Trophoblast cell (in vitro differentiated cells and primary cell): Measurements from ENCODE around the gene GPR142.

Experiments used
- DNase-seq, 2 donors: peaks; one replicate each; pipeline ENCODE4 v3.0.0-alpha.2; 2016
- H2AFZ ChIP-seq: 2 replicates; pipeline ENCODE4 v1.6.1; 2013; ENCODE audit warnings: low read length, moderate library complexity, mild to moderate bottlenecking; ENCODE audit not compliant: insufficient read depth, poor library complexity
- H2AK5ac ChIP-seq: 2 replicates; pipeline ENCODE4 v1.6.1; 2013; ENCODE audit warnings: mild to moderate bottlenecking, low read length
- H2BK120ac ChIP-seq: 2 replicates; pipeline ENCODE4 v1.6.1; 2013; ENCODE audit warnings: low read length, mild to moderate bottlenecking, moderate library complexity; ENCODE audit not compliant: insufficient read depth, poor library complexity
- H2BK12ac ChIP-seq: 2 replicates; pipeline ENCODE4 v1.6.1; 2013; ENCODE audit warnings: mild to moderate bottlenecking, low read length, moderate library complexity
- H2BK5ac ChIP-seq: 2 replicates; pipeline ENCODE4 v1.6.1; 2013; ENCODE audit warnings: low read length, low read depth, moderate library complexity, mild to moderate bottlenecking; ENCODE audit not compliant: poor library complexity
- H3K14ac ChIP-seq: 2 replicates; pipeline ENCODE4 v1.6.1; 2013; ENCODE audit warnings: mild to moderate bottlenecking, low read length
- H3K18ac ChIP-seq: 2 replicates; pipeline ENCODE4 v1.6.1; 2013; ENCODE audit warnings: mild to moderate bottlenecking, low read length
- H3K23ac ChIP-seq: 2 replicates; pipeline ENCODE4 v1.6.1; 2013; ENCODE audit warnings: low read length
- H3K27ac ChIP-seq: 2 replicates; pipeline ENCODE4 v1.5.1; 2013; ENCODE audit warnings: low read depth, mild to moderate bottlenecking, inconsistent platforms, low read length, moderate library complexity
- H3K27me3 ChIP-seq: 2 replicates; pipeline ENCODE4 v1.6.1; 2013; ENCODE audit warnings: inconsistent platforms, mild to moderate bottlenecking, low read length, moderate library complexity; ENCODE audit not compliant: insufficient read depth
- H3K36me3 ChIP-seq, 2 experiments: 1 replicate in 1 of 2; 2 replicates in 1 of 2; pipeline ENCODE4 v1.6.1; 2013; ENCODE audit warnings: low read length in 2 of 2, mild to moderate bottlenecking in 2 of 2, moderate library complexity in 1 of 2; ENCODE audit not compliant: insufficient read depth in 2 of 2, control insufficient read depth in 1 of 2
- H3K4ac ChIP-seq: 2 replicates; pipeline ENCODE4 v1.6.1; 2013; ENCODE audit warnings: low read depth, mild to moderate bottlenecking, low read length, moderate library complexity
- H3K4me1 ChIP-seq, 2 experiments: 1 replicate in 1 of 2; 2 replicates in 1 of 2; pipeline ENCODE4 v1.6.1; 2013; ENCODE audit warnings: low read length in 2 of 2, mild to moderate bottlenecking in 2 of 2, moderate library complexity in 1 of 2; ENCODE audit not compliant: insufficient read depth in 2 of 2, control insufficient read depth in 1 of 2
- H3K4me2 ChIP-seq: 2 replicates; pipeline ENCODE4 v1.6.1; 2013; ENCODE audit warnings: inconsistent platforms, mild to moderate bottlenecking, low read length, moderate library complexity
- H3K4me3 ChIP-seq: 2 replicates; pipeline ENCODE4 v1.5.1; 2013; ENCODE audit warnings: mild to moderate bottlenecking, low read depth, low read length, inconsistent platforms
- H3K79me1 ChIP-seq: one replicate; pipeline ENCODE4 v1.6.1; 2013; ENCODE audit warnings: low read length
- H3K79me2 ChIP-seq: 2 replicates; pipeline ENCODE4 v1.6.1; 2013; ENCODE audit warnings: low read length, mild to moderate bottlenecking; ENCODE audit not compliant: control insufficient read depth, insufficient read depth, poor library complexity
- H3K9ac ChIP-seq: 2 replicates; pipeline ENCODE4 v1.6.1; 2013; ENCODE audit warnings: mild to moderate bottlenecking, low read length
- H3K9me3 ChIP-seq: 2 replicates; pipeline ENCODE4 v1.6.1; 2013; ENCODE audit warnings: low read depth, mild to moderate bottlenecking, control low read depth, inconsistent platforms, low read length; ENCODE audit not compliant: insufficient read depth
- H4K12ac ChIP-seq: 2 replicates; pipeline ENCODE4 v1.6.1; 2013; ENCODE audit warnings: low read depth, mild to moderate bottlenecking, low read length, moderate library complexity
- H4K8ac ChIP-seq: 2 replicates; pipeline ENCODE4 v1.6.1; 2013; ENCODE audit warnings: low read depth, mild to moderate bottlenecking, low read length, moderate library complexity
- H4K91ac ChIP-seq: one replicate; pipeline ENCODE4 v1.6.1; 2013; ENCODE audit warnings: low read depth, mild to moderate bottlenecking, low read length, moderate library complexity
- WGBS: extraction: QIAGEN DNeasy Blood & Tissue Kit; methylation state at CpG from one replicate; pipeline ENCODE4 v1.1.7; 2013; ENCODE audit warnings: missing lambda C conversion rate; ENCODE audit not compliant: insufficient read length, insufficient coverage; ENCODE audit errors: extremely low coverage; 5-methylcytosine and 5-hydroxymethylcytosine counted together

Gene GPR142

DNA sequence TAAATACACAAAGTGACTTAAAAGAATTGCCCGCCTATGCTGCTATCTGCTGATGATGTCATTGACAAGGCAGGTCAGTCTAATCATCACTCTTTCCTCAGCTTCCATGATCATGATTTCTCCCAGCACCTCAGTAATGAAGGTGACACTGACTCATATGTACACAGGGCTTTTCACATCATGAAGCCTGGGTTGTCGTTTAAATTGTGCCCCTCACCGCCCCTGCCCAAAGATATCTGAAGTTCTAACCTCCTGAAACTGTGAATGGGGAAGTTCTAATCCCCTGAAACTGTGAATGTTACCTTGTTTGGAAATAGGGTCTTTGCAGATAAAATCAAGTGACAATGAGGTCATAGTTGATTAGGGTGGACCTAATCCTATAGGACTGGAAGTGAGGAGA, 47.2 kb downstream of the GPR142 start:
- no peak overlapping the region for H3K23ac ChIP-seq
- no peak overlapping the region for H4K12ac ChIP-seq
- no peak overlapping the region for H3K4me2 ChIP-seq
- no peak overlapping the region for H2BK120ac ChIP-seq
- no peak for DNase-seq
- WGBS: no CpG with 5 or more reads among the region's 3 CpGs
- H3K9me3 ChIP-seq: no peaks in the 10 kb centered on the region
- no peak overlapping the region for H3K4me3 ChIP-seq
- H3K9ac ChIP-seq: no peak overlapping the region
- no peaks in the 10 kb centered on the region for H3K79me2 ChIP-seq
- no peaks in the 10 kb centered on the region for H3K79me1 ChIP-seq
- H3K36me3 ChIP-seq: no peaks in the 10 kb centered on the region
- H2BK12ac ChIP-seq: no peak overlapping the region
- no peak overlapping the region for H3K4ac ChIP-seq
- no peak overlapping the region for H4K8ac ChIP-seq
- no peak overlapping the region for H3K14ac ChIP-seq
- no peak overlapping the region for H3K18ac ChIP-seq
- H3K27me3 ChIP-seq: no peaks in the 10 kb centered on the region
- peaks cover 9 to 10% of the 10 kb centered on the region in 2 experiments for H3K4me1 ChIP-seq
- H4K91ac ChIP-seq: no peak overlapping the region
- H2AFZ ChIP-seq: no peak overlapping the region
- no peak overlapping the region for H2BK5ac ChIP-seq
- no peak overlapping the region for H2AK5ac ChIP-seq
- no peak overlapping the region for H3K27ac ChIP-seq

DNA sequence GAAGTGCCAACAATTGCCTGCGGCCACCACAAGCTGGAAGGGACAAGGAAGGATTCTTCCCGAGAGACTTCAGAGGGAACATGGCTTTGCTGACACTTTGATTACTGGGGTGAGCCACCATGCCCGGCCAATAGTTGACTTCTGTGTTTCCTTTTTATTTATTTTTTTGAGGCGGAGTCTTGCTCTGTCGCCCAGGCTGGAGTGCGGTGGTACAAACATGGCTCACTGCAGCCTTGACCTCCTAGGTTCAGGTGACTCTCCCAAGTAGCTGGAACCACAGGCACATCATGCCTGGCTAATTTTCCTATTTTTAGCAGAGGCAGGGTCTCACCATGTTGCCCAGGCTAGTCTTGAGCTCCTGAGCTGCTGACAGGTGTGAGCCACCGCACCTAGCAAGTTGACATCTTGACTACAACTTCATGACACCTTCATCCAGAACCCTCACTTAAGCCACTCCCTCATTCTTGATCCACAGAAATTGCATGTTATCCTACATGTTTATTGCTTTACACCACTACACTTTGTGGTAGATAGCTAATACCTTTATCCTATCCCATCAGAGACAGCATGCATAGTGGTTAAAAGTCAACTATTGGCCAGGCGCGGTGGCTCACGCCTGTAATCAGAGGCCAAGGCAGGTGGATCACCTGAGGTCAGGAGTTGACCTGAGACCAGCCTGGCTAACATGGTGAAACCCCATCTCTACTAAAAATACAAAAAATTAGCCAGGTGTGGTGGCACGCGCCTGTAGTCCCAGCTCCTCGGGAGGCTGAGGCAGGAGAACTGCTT, 48.5 kb downstream of the GPR142 start:
- no peak overlapping the region for H4K91ac ChIP-seq
- no peak overlapping the region for H3K27ac ChIP-seq
- H3K4me3 ChIP-seq: no peak overlapping the region
- no peak overlapping the region for H3K9ac ChIP-seq
- no peaks in the 10 kb centered on the region for H3K79me1 ChIP-seq
- no peak overlapping the region for H3K18ac ChIP-seq
- H4K12ac ChIP-seq: no peak overlapping the region
- no peaks in the 10 kb centered on the region for H3K9me3 ChIP-seq
- DNase-seq: no peak
- H3K14ac ChIP-seq: no peak overlapping the region
- H2BK12ac ChIP-seq: no peak overlapping the region
- no peak overlapping the region for H3K23ac ChIP-seq
- H2BK120ac ChIP-seq: no peak overlapping the region
- no peaks in the 10 kb centered on the region for H3K79me2 ChIP-seq
- H3K4me1 ChIP-seq: peaks cover 7 to 11% of the 10 kb centered on the region in 2 experiments
- no peaks in the 10 kb centered on the region for H3K27me3 ChIP-seq
- H2AK5ac ChIP-seq: no peak overlapping the region
- H3K4me2 ChIP-seq: no peak overlapping the region
- no CpG with 5 or more reads among the region's 13 CpGs for WGBS
- no peak overlapping the region for H2BK5ac ChIP-seq
- H3K36me3 ChIP-seq: no peaks in the 10 kb centered on the region
- H4K8ac ChIP-seq: no peak overlapping the region
- H3K4ac ChIP-seq: no peak overlapping the region
- no peak overlapping the region for H2AFZ ChIP-seq

DNA sequence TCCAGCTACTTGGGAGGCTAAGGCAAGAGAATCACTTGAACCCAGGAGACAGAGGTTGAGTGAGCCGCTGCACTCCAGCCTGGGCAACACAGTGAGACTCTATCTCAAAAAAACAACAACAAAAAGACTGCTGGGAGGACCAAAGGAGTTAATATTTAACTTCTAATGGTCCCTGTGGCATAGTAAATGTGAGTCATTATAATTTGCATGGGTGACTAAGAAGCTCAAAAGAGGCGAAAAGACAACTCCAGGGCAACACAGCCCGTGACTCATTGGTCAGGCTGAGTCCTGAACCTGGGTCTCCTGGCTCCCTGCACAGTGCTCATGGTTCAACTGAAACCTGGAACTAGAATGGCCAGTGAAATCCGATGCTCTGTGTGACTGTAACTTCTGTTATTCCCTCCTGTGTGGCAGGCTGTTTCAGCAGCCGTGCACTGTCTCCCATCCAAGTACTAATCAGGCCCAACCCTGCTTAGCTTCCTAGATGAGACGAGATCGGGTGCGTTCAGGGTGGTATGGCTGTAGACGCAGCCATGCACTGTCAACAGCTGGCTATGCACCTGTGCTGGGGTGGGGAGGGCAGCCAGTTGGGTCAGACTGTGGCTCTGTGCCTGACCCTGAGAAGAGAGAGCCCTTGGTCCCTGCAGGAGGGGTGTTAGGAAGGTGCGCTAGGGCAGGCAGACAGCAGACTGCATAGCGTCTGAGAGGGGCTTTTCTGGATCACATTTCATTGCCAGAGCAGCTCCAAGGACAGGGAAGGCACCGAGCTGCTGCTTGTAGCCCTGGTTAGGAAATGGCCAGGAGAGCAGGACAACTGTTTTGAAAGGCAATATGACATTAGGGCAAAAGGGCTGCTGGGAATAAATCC, 50.1 kb downstream of the GPR142 start:
- no peak overlapping the region for H2BK12ac ChIP-seq
- H3K14ac ChIP-seq: no peak overlapping the region
- no peak overlapping the region for H2BK120ac ChIP-seq
- H4K12ac ChIP-seq: no peak overlapping the region
- no peaks in the 10 kb centered on the region for H3K79me2 ChIP-seq
- no peak overlapping the region for H3K4me3 ChIP-seq
- H4K91ac ChIP-seq: no peak overlapping the region
- DNase-seq: peak; percentile 54 to 57
- H2AFZ ChIP-seq: no peak overlapping the region
- H4K8ac ChIP-seq: no peak overlapping the region
- peaks cover under 1% of the 10 kb centered on the region for H3K27me3 ChIP-seq
- H3K4me1 ChIP-seq: peaks cover 7 to 11% of the 10 kb centered on the region in 2 experiments
- WGBS: no CpG with 5 or more reads among the region's 12 CpGs
- H3K9me3 ChIP-seq: no peaks in the 10 kb centered on the region
- H2AK5ac ChIP-seq: no peak overlapping the region
- H3K79me1 ChIP-seq: no peaks in the 10 kb centered on the region
- H3K36me3 ChIP-seq: no peaks in the 10 kb centered on the region
- H3K9ac ChIP-seq: no peak overlapping the region
- no peak overlapping the region for H3K23ac ChIP-seq
- no peak overlapping the region for H3K18ac ChIP-seq
- H3K4ac ChIP-seq: no peak overlapping the region
- H2BK5ac ChIP-seq: no peak overlapping the region
- no peak overlapping the region for H3K4me2 ChIP-seq
- H3K27ac ChIP-seq: no peak overlapping the region

DNA sequence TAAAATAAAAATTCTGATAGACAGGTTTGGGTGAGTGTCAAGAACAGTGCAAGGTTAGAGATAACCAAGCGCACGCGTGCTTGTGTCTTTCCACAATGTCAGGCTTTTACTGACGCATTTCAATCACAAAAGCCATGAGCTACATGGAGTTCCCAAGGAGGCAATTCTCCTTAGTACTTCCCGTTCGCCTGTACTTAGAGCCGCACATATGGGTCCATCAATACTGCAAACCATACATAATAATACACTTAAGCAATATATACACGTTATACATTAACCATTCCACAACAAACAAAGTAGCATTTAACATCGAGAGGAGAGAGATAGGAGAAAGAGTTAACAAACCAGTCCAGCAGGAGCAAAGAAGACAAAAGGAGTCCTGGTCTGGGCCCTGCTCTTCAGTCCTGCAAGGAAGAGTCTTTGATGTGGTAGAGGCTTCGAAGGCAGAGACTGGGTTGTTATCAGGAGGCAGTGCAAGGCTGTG, 52.7 kb downstream of the GPR142 start:
- no peak overlapping the region for H3K18ac ChIP-seq
- H4K91ac ChIP-seq: no peak overlapping the region
- H2BK5ac ChIP-seq: no peak overlapping the region
- no peak overlapping the region for H2BK12ac ChIP-seq
- H3K27ac ChIP-seq: no peak overlapping the region
- no peak overlapping the region for H3K4ac ChIP-seq
- DNase-seq: no peak
- H2AK5ac ChIP-seq: no peak overlapping the region
- peaks cover 7 to 11% of the 10 kb centered on the region in 2 experiments for H3K4me1 ChIP-seq
- no peak overlapping the region for H3K23ac ChIP-seq
- no peaks in the 10 kb centered on the region for H3K9me3 ChIP-seq
- H3K4me3 ChIP-seq: no peak overlapping the region
- H3K79me2 ChIP-seq: no peaks in the 10 kb centered on the region
- WGBS: no CpG with 5 or more reads among the region's 10 CpGs
- no peak overlapping the region for H2BK120ac ChIP-seq
- H4K8ac ChIP-seq: no peak overlapping the region
- H3K79me1 ChIP-seq: no peaks in the 10 kb centered on the region
- H2AFZ ChIP-seq: no peak overlapping the region
- H3K27me3 ChIP-seq: peaks cover 3% of the 10 kb centered on the region
- no peak overlapping the region for H3K9ac ChIP-seq
- H3K14ac ChIP-seq: no peak overlapping the region
- no peak overlapping the region for H4K12ac ChIP-seq
- no peaks in the 10 kb centered on the region for H3K36me3 ChIP-seq
- no peak overlapping the region for H3K4me2 ChIP-seq
